GM21390 (cell line): ENCODE data around the gene PROSER2.

Source experiments
- ATAC-seq: cut with Tn5 transposase; IDR thresholded peaks from one replicate; pipeline ENCODE4 v1.9.1; 2021; ENCODE audit not compliant: unreplicated experiment

The PROSER2 gene

GRCh38 chr10:11901833-11902475, 78.8 kb downstream of the PROSER2 start:
- ATAC-seq, result no peak

- ATAC-seq, result no peak
Measured at GRCh38 chr10:11902646-11903045, 79.5 kb downstream of the PROSER2 start.

GRCh38 chr10:11906714-11907113, 83.6 kb downstream of the PROSER2 start:
- no peak for ATAC-seq

- no peak for ATAC-seq
Measured at GRCh38 chr10:11907914-11908313, 84.8 kb downstream of the PROSER2 start.

GRCh38 chr10:11908536-11908935, 85.4 kb downstream of the PROSER2 start:
- no peak for ATAC-seq

GRCh38 chr10:11908991-11909390, 85.8 kb downstream of the PROSER2 start:
- ATAC-seq, result no peak

- no peak for ATAC-seq
Measured at GRCh38 chr10:11909618-11910017, 86.5 kb downstream of the PROSER2 start.

- ATAC-seq, result no peak
Measured at GRCh38 chr10:11910102-11910501, 86.9 kb downstream of the PROSER2 start.

GRCh38 chr10:11913079-11913641, 90.0 kb downstream of the PROSER2 start:
- ATAC-seq, result no peak

GRCh38 chr10:11918384-11918783, 95.2 kb downstream of the PROSER2 start:
- no peak for ATAC-seq

GRCh38 chr10:11919271-11919670, 96.1 kb downstream of the PROSER2 start:
- ATAC-seq, result no peak
